ENCODE data around the gene VCX. TPM values are rescaled to one million over a fixed set of nuclear protein-coding genes. Genes with fewer than 3 reads are reported as not detected.
"Not testable (repeated sequence)": the region's sequence is repeated elsewhere in the genome, so short reads cannot be mapped to it uniquely, and the experiment has no call there.

Gene VCX
- not detected for total RNA-seq
- long read RNA-seq, result 0 reads

GRCh38 chrX:7842871-7843270 lies at the start of gene VCX:
Gene VCX (plus strand): TSS chrX:7843171. CDS start chrX:7843204, 33 bp downstream.
- ATAC-seq; intact Hi-C loops (cut with micrococcal nuclease); DNase-seq: not testable (repeated sequence)

DNA sequence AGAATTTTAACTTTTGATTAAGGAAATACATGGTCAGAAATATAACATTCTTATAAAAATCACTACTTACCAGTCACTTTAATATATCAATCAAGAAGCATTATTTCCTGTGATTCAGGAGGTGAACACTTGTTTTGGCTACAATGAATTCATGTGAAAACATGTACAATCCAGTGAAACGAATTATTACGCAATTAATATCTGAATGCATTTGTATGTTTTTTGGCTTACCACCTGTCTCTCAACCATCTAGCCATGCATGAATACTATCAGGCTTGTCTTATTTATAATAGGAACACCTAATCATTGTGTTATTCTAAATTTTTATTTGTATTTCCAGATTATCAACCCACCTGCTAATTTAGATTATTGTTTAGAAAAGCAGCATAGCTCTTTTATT lies 44.6 kb upstream of the VCX start:
- intact Hi-C loops (cut with micrococcal nuclease), result no loop called here
- ATAC-seq, result no peak
- DNase-seq, result no peak

DNA sequence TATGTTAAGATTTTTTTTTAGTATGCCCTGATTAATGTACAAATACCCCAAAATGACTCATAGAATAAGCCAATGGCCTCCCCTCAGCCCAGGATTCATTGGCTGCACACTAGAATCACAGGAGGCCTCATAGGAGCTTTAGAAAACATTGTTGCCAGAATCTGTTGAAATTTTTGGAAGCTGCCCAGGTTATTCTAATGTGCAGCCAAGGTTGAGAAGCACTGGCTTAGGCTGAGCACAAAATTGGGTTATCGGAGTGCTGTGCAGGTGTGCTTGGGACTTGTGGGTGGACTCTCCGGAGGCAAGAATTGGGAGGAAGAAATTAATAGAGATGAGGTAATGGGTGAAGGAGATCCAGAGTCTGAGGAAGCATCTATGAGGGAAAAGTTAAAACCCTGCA lies 41.3 kb upstream of the VCX start:
- ATAC-seq, result no peak
- intact Hi-C loops (cut with micrococcal nuclease), result no loop called here

GRCh38 chrX:7815166-7815805 lies 27.7 kb upstream of the VCX start:
- intact Hi-C loops (cut with micrococcal nuclease), result no loop called here
- ATAC-seq (no peak), DNase-seq (no peak)

More for the DNA sequence above, 41.3 kb upstream of the VCX start:
- no peak for DNase-seq

- no peak for ATAC-seq
- intact Hi-C loops (cut with micrococcal nuclease), result no loop called here
- no peak for DNase-seq
These were observed 14.4 kb upstream of the VCX start for GRCh38 chrX:7828594-7828993.

GRCh38 chrX:7841084-7841805 lies 1.7 kb upstream of the VCX start:
- no peak for DNase-seq
- intact Hi-C loops (cut with micrococcal nuclease), result no loop called here
- ATAC-seq, result no peak

GRCh38 chrX:7852166-7852565 lies 9.2 kb downstream of the VCX start:
- ATAC-seq (no peak), DNase-seq (no peak)
- intact Hi-C loops (cut with micrococcal nuclease), result no loop called here

DNA sequence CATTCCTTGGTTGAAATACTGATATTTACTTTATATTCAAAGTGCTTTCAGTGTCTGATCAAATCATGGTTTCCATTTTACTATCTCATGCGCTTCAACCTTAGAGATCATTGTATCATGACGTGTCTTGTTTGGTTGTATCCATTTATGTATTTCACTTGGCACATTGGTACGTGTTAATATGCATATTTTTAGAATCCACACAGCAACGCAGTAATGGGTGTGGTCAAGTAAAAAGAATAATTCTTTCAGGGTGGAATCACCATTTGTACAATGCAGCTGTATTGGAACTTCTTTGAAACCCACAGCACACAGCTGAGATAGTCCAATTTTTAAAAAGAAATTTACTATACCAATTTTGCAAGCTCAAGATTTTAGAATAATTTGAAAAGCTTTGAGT lies 29.1 kb downstream of the VCX start:
- DNase-seq, result no peak
- intact Hi-C loops (cut with micrococcal nuclease), result no loop called here
- ATAC-seq, result no peak

DNA sequence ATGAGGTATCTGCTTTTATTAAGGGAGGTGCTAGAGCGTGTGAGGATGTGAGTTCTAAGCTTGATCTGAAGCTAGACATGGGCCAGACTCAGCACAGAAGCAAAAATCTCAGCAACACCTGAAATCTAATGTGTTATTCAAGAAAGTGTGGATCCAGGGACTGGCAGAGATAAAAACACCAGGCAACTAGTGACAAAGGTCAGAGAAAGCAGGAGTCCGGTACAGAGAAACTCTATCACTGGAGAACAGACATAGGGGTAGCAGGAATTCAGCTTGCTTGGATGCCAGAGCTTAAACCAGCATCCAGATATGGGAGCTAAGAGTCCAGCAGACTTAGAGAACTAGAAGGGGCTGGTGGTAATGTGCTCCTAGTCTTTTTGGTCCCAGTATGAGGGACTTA lies 34.0 kb downstream of the VCX start:
- DNase-seq (no peak), ATAC-seq (no peak)
- intact Hi-C loops (cut with micrococcal nuclease), result no loop called here

DNA sequence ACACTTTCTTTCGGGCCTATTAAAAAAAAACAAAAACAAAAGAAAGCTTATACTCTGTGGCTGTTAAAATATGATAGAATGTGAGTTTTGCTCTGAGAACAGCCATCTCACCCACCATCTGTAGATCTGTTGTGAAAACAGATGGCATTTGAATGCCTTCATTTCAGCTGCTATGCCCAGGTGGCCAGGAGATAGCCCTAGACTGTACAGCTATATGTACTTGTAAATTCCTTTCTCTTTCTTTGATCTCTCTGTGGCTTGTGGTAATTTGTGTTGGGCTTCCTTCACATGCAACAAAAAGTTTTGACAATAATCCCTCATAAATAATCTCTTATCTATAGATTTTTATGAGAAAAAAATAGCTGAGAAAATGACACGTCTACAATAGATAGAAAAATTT lies 46.2 kb downstream of the VCX start:
- no peak for DNase-seq
- intact Hi-C loops (cut with micrococcal nuclease), result no loop called here
- no peak for ATAC-seq

DNA sequence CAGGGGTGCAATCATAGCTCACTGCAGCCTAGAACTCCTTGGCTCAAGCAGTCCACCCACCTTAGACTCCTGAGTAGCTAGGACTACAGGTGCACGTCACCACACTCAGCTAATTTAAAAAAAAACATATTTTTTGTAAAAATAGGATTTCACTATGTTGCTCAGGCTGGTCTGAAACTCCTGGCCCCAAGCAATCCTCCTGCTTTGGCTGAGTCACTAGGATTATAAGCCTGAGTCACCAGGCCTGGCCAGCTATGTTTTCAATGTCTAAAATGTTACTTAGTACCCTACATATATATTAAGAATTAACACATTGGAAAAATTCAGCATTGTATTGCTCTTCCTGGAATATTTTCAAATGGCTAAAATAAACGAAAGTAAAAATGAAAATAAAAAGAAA lies 46.7 kb downstream of the VCX start:
- DNase-seq (no peak), ATAC-seq (no peak)
- intact Hi-C loops (cut with micrococcal nuclease), result no loop called here

DNA sequence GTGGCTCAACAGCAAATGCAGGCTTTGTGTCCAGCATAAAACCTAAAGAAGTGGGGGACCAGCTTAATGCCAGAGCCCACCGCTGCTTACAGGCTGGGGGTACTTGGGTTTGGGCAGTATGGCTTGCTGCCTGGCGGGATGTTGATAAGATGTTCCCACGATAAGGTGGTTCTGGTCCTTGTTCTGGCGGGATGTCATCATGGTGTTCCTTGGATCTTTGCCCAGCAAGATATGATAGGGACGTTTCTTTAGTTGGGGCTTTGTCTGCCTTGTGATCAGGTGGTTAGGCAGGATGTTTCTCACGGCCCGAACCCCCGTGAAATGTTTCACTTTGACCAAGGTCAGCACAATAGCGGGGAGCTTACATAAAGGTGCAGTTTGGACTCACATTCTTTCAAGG lies 49.0 kb downstream of the VCX start:
- ATAC-seq (peak; percentile 47), DNase-seq (no peak)
- intact Hi-C loops (cut with micrococcal nuclease), result no loop called here

Other genes with a start within 250 kb of the VCX start
- 38.4 TPM for gene PNPLA4, start 84.2 kb downstream of the VCX start, total RNA-seq

Measured in left ventricle myocardium superior (tissue), 1 donor.